ENCODE measurements around the gene SORBS1. TPM values are rescaled to one million over a fixed set of nuclear protein-coding genes. Genes with fewer than 3 reads are reported as not detected.

SORBS1 gene
- total and polyA plus RNA-seq, 2 of the 13 experiments (the other 11 are each of a cell fraction or from before 2014, with no cell fraction given) = 16.8 to 39.8 TPM

DNA sequence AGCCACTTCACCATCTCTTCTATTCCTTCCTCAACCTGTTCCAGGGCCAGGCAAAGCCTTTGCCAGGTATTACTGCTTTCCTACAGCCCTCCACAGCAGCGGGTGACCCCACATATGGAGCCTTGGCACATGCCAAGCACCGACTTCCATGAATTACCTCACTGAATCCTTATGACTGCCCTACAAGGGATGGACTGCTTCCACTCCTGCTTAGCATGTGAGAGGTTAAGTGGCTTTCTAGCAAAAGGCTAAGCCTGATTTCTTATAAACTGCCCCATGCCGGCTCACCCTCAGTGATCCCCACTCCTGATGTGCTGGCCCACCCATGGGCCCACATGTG, 226.4 kb downstream of the SORBS1 start:
- H3K4me3 ChIP-seq (replicated peaks in 1 of 3; ENCODE audit: insufficient read depth in 1 of 3, low read depth in 2 of 3, low read length in 3 of 3) = no peak overlapping the region
- BruUV-seq (replicated peaks) = no TSS peak
- H2AFZ ChIP-seq (ENCODE audit: low read length) = no peak overlapping the region
- no peaks in the 10 kb centered on the region for H4K20me1 ChIP-seq (ENCODE audit: insufficient read depth, low read length)
- FAIRE-seq (no peak), DNase-seq (ENCODE audit: low spot score) (no peak), ATAC-seq (no peak)
- CTCF ChIA-PET (ENCODE audit: low intra/inter-chr PET ratio, low total read pairs) = interaction anchor here (2.7 kb wide), 1 partner anchor 29 kb away, joined by 9 read pairs; no protein-coding TSS in a partner anchor
- peaks cover 77% of the 10 kb centered on the region for H3K4me1 ChIP-seq (ENCODE audit: insufficient read depth, low read length)
- POLR2A ChIA-PET = no interaction called here
- no peak overlapping the region for H3K4me2 ChIP-seq (ENCODE audit: low read depth, low read length)
- TF ChIP-seq BCL6 (CRISPR knock-in tag; IDR thresholded peaks at IDR 0.05) (no peak), ZBTB20 (CRISPR knock-in tag; IDR thresholded peaks at IDR 0.05; ENCODE audit: borderline replicate concordance, low read depth) (no peak), ZNF883 (CRISPR knock-in tag; IDR thresholded peaks at IDR 0.05; ENCODE audit: not compliant biosample characterization) (no peak)
- TF ChIP-seq, protein P1, sequence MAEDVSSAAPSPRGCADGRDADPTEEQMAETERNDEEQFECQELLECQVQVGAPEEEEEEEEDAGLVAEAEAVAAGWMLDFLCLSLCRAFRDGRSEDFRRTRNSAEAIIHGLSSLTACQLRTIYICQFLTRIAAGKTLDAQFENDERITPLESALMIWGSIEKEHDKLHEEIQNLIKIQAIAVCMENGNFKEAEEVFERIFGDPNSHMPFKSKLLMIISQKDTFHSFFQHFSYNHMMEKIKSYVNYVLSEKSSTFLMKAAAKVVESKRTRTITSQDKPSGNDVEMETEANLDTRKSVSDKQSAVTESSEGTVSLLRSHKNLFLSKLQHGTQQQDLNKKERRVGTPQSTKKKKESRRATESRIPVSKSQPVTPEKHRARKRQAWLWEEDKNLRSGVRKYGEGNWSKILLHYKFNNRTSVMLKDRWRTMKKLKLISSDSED (CRISPR knock-in tag; IDR thresholded peaks at IDR 0.05) = no peak
- TF ChIP-seq, protein P2, sequence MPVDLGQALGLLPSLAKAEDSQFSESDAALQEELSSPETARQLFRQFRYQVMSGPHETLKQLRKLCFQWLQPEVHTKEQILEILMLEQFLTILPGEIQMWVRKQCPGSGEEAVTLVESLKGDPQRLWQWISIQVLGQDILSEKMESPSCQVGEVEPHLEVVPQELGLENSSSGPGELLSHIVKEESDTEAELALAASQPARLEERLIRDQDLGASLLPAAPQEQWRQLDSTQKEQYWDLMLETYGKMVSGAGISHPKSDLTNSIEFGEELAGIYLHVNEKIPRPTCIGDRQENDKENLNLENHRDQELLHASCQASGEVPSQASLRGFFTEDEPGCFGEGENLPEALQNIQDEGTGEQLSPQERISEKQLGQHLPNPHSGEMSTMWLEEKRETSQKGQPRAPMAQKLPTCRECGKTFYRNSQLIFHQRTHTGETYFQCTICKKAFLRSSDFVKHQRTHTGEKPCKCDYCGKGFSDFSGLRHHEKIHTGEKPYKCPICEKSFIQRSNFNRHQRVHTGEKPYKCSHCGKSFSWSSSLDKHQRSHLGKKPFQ (CRISPR knock-in tag; IDR thresholded peaks at IDR 0.05; ENCODE audit: insufficient replicate concordance) = no peak
- TF ChIP-seq, protein P3, sequence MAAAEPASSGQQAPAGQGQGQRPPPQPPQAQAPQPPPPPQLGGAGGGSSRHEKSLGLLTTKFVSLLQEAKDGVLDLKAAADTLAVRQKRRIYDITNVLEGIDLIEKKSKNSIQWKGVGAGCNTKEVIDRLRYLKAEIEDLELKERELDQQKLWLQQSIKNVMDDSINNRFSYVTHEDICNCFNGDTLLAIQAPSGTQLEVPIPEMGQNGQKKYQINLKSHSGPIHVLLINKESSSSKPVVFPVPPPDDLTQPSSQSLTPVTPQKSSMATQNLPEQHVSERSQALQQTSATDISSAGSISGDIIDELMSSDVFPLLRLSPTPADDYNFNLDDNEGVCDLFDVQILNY (CRISPR knock-in tag; conservative IDR thresholded peaks at IDR 0.05) = no peak
- no peaks in the 10 kb centered on the region for H3K27me3 ChIP-seq (ENCODE audit: control insufficient read depth in 1 of 2, insufficient read depth in 2 of 2, low read length in 2 of 2)
- intact Hi-C loops (cut with micrococcal nuclease; ENCODE audit: unreplicated experiment) = loop anchor here (5.0 kb wide), 1 partner anchor 47 kb away; no protein-coding TSS in a partner anchor
- no peaks in the 10 kb centered on the region for H3K79me2 ChIP-seq (ENCODE audit: insufficient read depth, low read length)
- no peak overlapping the region for H3K9ac ChIP-seq (ENCODE audit: insufficient read depth, low read depth, low read length)
- 96% methylated on average over 3 of the region's 3 CpGs for WGBS (ENCODE audit: low lambda C conversion rate)
- in situ Hi-C loops (cut with HindIII; ENCODE audit: extremely low pct_ligation_motif_present, low pct_unique_long_range_greater_than_20kb) = no loop called here
- H3K27ac ChIP-seq (ENCODE audit: extremely low read length, insufficient read depth, low read length) = no peak overlapping the region
- H3K9me3 ChIP-seq (ENCODE audit: low read length) = no peaks in the 10 kb centered on the region
- peaks cover 5 to 28% of the 10 kb centered on the region in 2 experiments; a peak in 4 of 5 replicates for H3K36me3 ChIP-seq (replicated peaks in 1 of 2; ENCODE audit: control insufficient read depth in 1 of 2, insufficient read depth in 2 of 2, low read length in 2 of 2)
